Measurements from ENCODE around the gene BIRC2.

- peak; percentile 69 for TF ChIP-seq CTCF (IDR thresholded peaks at IDR 0.05; ENCODE audit: low read length)
- no peak for TF ChIP-seq EZH2phosphoT487 (IDR thresholded peaks at IDR 0.05; ENCODE audit: low read length)
Observed at GRCh38 chr11:102346748-102347461, at the start of gene BIRC2.
